NCI-H1930 (cell line): Measurements from ENCODE around the gene TMEM132C.

Experiments
- DNase-seq, 2 experiments: peaks; one replicate each; lab custom pipeline; 2025; lab: John Stamatoyannopoulos, UW

The TMEM132C gene

DNA sequence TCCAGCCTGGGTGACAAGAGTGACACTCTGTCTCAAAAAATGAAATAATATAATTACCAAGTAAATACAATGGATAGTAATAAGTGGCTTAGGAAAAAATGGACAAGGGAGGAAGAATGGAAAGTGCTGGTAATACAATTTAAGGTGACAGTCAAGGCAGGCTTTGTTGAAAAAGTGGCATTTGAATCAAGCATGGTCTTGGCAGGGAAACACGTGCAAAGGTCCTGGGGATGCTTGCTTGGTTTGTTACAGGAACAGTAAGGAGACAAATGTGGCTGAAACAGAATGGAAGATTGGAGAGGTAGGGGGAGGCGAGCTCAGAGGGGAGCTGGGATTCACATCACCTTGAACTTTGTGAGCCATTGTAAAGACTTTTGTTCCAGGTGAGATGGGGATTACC lies 153.2 kb downstream of the TMEM132C start:
- DNase-seq: no peak

DNA sequence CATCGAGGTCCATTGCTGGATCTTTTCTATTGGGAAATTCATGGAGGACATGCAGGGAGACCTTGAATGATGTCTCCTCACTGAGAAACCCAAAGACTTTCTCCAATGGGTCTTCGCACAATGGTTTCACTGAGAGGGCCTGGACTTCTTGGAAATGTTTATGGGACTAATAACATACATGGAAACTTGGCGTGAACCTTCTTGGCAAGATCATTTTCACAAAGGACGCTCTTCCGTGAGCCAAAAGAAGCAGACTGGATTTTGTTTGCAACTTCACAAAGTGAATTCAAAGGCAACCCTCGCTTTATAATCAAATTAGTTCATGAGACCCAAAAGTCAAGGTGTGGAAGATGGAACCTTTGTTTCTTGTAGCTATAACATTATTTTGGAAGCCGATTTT lies 154.4 kb downstream of the TMEM132C start:
- no peak for DNase-seq

DNA sequence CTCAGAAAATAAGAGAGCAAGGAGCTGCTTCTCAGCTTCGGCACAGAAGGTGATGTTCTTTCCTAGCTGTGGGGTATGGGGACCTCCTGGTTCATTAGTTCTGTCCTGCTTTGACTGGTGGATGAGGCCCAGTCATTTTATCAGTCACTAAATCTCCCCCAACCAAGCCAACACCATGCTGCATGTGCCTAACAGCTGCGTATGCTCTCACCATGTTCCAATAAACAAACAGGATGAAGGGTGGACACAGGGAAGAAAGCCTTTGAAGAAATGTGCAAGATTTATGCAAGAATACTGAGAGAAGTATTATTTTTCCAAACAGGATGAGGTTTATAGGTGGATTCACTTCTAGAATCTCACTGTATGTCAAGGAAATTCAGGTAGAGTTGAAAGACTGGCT lies 156.2 kb downstream of the TMEM132C start:
- no peak for DNase-seq

DNA sequence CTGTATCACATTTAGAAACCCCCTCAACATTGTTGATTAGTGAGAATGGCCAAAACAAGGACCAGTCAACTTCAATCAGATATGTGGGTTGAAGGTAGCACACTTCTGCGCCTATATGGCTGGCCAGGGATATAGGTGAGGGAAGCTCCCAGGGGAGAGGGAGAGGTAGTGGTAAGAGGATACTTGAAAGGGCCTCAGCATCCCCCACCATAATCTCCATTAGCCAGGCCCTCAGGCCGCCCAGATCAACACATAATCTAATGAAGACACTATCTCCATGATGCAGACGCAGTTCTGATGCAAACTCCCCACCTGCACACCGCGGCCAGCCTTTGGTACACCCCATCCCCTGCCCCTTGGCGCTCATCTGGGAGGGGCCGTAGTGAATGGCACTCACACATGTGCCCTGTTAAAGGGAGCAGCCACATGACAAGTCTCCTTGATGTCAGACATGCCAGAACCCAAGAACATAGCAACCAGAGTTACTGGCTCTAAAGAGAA lies 158.0 kb downstream of the TMEM132C start:
- no peak for DNase-seq

DNA sequence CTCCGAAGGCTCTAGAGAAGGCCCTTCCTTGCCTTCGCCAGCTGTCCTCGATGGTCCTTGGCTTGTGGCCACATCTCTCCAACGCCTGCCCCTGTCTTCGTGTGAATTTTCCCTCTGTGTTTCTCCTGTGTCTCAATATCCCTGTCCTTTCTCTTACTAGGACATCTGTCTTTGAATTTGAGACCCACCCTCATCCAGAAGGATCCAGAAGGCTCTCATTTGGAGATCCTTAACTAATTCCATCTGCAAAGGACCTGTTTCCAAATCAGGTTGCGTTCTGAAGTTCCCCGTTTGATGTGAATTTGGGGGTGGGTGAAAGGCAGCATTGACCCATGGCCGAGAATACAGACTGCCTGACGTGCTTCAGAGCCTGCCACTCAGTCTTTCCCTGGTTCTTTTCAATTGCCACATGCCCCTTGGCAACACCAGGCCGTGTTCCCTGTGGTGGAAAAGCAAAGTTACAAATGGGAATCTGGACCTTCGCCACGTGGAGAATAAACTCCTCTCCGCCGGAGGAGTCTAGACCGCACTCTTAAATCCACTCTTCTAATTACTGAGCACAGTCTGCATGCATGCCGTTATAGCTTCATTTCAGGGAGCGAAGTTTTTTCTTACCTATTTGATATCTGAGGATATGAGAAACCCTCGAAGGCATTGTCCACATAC lies 158.8 kb downstream of the TMEM132C start:
- DNase-seq: no peak

DNA sequence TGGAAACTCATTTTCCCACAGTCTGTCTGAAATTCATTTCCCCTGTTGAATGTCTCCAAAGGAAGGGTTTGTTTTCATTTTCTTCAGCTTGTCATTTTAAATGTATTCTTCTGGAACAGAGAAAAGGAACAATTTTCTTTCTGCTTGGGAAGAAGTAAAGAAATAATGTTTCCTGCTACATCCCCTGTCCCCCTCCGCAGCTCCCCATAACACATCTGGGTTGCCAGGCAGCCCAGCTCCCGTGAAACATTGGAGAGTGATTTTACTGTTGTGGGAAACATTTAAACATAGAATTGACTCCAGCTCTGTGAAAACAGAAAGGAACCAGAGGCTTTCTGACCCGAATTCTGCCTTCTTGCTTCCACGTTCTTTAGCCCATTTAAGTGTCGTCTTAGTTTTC lies 159.5 kb downstream of the TMEM132C start:
- DNase-seq: no peak

DNA sequence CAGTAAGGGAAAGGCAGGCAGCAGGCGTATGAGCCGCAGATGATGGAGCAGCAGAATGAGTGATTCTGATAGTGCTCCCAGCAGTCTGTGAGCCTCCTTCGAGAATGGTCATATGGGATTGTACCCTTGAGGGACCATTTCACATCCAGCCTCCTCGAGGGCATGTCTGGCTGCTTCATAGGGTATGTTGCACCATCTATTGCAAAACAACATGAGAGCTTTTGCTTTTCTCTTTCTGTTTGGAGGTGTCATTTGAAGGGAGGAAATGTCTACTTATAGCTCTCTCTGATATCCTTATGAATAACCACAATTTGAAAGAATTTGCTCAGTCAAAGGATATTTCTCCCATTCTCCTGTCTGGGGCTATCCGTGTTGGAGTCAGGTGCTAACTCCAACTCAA lies 172.8 kb downstream of the TMEM132C start:
- no peak for DNase-seq

DNA sequence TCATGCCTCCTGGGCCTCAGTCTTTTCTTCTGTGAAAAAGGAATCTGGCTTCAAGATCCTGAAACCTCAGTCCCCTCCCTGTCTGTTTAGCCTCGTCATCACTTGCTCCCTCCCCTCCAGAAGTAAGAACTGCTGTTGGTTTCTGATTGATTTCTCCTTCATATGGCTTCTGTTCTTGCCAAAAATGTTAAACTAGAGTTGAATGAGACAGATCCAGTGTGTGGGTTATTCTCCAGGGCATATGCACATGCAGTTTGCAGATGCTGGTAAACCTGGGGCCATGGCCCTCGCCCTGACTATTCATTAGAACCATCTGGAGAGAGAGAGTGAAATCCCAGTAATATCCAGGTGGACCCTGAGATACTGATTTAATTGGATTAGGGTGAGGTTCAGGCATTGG lies 175.1 kb downstream of the TMEM132C start:
- DNase-seq: no peak

DNA sequence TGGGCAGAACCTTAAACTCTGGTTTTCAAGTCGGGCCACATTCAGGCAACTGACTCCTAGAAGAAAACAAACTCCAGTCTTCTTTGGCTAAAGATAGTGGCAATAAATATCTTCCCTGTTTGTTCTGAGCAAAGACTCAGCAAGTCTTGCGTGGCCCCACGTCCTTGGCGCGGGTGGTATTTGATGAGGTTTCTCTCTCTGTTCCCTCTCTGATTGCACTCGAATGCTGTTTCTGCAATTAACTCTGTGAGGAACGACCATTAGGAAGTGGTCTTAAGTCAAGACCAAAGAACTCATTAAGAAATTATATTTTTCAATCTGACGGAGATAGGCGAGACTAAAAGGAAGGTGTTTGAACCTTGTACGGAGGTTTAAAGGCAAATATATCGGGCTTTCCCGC lies 177.6 kb downstream of the TMEM132C start:
- no peak for DNase-seq

DNA sequence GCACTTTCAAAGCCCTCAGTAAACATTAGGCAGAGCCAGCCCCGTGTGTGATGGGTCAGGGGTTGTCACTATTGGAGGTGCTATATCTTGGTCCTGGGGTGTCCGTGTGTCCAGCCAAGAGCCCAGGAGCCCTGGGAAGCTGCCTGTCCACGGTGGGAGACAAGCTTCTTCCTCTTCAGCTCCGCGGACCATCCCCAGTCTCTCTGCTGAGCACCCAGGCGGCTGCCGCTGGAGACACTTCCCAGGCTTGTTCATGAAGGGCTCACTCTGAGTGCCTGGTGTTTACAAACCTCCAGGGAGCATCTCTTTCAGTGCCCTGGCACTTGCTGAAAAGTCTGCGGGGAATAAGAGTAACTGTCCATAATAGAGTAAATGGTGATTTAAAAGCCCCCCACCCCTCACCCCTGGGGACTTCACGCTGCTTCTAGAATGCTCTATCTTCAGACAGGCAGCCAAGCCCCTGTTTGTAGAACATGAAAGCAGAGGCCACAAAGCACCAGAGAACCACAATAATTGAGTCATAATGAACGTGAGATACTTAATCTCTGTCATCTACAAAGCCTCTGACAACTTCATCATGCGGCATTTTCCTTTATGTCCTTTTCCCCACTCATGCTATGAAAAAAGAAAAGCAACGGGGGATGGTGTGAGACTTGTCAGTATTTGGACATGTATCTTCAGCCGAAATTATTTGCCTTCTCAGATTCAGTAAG lies 178.6 kb downstream of the TMEM132C start:
- no peak for DNase-seq

DNA sequence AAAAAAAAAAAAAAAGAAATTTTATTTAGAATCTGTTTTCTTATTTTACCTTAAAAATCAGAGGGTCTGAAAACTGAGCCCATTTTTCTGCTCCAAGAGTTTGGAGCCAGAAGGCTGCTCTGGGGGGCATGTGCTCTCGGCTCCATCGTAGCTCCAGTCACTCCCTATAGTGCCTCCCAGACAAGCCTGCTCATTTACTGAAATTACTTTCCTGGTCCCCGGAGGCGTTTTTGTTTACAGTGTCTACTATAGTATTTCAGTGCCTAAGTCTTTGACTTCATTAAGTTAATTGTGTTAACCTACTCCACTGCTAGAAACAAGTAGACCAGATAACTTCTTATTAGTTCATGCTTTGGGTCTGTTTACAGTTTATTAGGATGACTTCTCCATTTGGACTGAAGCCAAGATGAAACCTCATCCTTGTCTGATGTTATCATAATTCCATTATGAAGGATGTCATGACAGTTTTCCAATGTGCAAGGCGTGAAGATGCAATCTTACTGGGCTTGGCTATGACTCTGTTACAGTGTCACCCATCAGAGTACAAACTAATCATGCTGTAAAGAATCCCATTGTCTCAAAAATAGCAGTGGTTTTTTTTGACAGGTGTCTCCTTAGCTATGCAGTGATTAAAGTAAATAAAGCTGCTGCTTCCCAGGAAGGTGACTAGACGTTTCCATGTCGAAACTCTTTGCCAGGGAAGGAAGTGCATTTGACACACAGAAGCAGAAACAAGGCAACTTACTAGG lies 182.3 kb downstream of the TMEM132C start:
- DNase-seq: peak; percentile 10 to 55

DNA sequence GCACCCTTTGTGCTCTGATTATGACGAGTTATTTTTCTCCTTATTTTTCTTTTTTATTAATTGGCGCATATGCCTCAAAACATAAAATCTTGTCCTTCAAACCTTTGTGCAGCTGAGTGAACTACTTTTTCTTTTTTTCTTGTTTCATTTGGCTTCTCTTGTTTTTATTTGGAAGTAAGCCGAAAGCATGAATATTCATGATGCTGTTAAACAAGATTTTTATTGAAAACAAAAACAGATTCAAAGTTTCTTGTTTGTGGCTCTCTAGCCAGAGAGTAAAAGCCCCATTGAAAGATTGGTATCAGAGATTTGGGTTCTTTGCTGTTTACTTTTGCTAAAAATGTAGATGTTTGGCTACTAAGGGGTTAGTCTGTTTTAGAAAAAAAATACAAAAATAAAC lies 183.8 kb downstream of the TMEM132C start:
- no peak for DNase-seq

DNA sequence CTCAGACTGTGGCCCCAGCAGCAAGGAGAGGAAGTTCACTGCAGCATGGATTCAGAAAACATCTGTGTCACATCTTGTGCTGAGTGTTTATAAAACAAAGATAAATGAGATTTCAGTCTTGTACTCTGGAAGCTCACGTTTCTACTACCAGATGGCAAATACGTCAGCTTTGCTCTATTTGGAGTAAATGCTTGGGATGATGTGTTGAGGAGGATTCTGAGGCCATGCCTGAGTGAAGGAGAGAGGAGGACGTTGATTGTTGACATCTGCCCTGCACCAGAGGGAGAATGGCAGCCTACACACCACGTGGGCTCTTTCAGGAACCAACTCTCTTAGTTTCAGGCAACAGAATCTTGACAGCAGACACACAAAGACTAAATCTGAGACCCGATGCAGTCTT lies 188.9 kb downstream of the TMEM132C start:
- no peak for DNase-seq

DNA sequence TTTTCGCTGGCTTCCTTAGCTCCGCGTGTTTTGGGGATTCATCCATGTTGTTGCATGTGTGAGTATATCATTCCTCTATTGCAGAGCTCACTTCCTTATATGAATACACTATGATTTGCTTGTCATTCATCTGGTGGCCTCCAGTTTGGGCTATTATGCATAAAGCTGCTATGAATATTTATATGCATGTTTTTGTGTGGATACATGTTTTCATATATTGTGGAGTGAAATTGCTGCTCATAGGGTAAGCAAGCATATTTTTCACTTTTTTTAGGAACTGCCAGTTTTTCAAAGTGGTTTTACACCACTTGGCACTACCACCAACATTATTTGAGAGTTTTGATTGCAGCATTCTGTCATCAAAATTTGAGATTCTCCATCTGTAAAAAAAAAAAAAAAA lies 190.0 kb downstream of the TMEM132C start:
- DNase-seq: no peak

DNA sequence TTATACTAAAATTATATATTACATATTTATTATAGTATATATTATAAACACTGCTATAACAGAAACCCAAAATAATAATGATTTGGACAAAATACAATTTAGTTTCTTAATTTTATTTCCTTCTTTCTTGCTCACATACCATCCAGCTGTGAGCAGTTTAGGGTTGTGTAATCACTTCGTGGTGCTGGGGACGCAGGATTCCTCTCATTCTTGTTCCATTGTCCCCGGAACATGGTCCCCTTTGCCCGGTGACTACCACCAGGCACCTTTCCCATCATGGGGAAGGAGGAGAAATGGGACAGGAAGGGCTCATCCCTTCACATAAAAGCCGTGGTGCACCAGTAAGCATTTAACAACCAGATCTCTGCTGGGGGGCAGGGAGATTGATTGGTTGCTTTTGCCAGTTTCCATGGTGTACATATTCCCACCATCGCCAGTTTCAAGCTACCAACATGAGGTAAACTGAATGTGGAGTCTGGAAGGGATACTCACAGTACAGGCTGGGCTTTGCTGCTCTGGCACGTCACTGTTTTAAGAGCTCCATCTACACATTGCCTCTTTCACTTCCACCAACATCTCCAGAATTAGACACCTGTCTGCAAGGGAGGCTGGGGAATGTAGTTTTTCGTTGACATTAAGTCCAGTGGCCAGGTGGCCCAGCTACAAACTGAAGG lies 191.5 kb downstream of the TMEM132C start:
- no peak for DNase-seq

DNA sequence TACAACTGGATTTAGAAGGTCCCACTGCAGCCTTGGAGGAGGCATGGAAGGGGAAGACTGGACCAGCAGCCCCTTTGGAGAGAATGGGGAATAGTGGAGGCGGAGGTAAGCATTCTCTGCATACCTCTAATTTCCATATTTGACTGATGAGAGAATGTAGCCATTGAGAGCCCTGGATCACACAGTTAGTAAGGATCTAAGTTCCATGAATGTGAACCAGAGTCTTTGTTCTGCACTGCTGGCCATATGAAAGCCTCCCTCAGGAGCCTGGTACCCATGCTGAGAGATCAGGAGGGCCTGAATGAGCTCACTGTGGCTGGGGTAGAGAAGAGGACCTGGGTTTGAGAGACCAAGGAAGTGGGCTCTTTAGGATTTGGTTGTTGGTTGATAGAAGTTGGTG lies 192.1 kb downstream of the TMEM132C start:
- DNase-seq: no peak

DNA sequence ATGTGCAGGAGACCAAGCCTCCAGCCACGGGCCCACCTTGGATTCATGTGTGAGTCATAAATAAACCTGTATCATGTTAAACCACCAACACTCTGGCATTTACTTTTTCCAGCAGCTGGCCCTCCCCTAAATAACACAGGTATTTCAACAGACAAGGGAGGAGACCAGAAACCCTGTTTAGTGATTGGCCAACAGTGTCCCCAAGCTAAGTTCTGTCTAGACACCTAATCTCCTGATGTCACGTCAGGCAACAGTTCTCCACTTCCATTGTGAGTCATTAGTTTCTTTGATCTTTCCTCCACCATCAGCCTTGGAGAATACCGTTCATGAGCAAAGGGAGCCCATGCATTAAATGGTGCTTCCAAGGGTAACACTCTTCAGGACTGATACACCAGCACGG lies 196.9 kb downstream of the TMEM132C start:
- DNase-seq: no peak

DNA sequence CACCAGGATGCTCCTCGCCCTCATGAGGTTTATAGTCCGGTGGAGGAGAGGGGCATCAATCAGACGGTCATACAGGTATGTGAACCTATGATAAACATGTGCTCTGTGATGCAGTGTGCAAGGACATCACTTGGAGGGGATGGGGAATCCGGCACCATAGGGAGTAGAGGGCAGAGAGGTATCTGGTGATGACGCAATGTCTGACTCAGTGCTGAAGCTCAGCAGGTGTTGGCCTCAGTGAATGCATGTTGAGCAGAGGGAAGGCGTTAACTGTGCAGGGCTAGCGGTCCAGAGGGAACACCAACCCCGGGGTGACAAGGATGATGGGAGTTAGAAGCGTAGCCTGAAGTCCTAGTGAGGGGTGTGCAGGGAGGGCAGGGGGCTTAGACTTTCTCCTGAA lies 200.9 kb downstream of the TMEM132C start:
- DNase-seq: no peak

DNA sequence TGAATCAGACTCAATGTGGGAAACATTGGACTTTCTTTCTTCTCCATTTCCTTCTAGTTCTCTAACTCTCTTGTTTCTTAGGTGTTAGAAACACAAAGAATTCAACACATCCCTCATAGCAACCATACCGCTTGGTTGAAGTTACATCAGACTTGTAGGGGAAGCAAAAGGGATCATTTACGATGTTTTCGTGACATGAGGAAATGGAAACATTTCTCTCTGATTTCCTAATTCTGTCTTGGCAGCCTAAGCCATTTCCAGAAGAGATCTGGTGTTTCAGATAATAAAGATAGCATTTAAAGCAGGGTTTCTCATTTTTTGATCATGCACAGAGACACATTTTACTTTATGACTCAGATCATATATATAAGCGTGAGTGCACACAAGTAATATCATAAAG lies 202.0 kb downstream of the TMEM132C start:
- DNase-seq: no peak

DNA sequence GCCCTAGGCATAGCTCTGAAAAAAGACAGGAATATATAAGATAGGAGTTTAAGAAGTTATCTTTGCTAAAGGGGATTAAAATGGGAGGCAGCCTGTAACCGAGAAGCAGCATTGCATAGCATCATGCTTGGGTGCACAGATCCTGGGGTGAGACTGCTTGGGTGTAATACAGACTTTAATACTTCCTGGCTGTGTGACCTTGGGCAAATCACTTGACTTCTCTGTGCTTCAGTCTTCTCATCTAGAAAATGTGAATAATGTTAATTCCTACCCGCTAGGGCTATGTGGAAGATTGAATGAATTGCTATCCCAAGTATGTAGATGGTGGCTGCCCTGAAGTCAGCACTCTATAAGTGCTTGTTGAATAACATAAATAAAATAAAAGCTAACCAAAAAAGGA lies 204.5 kb downstream of the TMEM132C start:
- no peak for DNase-seq

DNA sequence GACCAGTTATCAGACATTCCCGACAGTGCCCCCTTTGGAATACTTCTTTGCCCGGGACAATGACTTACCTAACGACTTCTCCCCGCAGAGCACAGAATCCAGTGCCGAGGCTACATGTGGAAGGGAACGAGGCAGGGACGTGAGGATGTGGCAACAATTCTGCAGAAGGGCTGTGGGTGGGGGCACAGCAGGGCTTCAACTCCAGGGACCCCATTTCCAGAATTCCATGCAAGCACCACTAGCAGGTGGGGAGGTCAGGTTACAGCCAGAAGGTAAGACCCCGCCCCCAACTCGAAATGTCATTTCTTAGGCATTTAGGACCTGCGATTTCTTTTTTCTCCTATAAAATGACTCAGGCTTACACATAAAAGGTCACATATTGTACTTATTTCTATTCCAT lies 207.9 kb downstream of the TMEM132C start:
- DNase-seq: no peak

DNA sequence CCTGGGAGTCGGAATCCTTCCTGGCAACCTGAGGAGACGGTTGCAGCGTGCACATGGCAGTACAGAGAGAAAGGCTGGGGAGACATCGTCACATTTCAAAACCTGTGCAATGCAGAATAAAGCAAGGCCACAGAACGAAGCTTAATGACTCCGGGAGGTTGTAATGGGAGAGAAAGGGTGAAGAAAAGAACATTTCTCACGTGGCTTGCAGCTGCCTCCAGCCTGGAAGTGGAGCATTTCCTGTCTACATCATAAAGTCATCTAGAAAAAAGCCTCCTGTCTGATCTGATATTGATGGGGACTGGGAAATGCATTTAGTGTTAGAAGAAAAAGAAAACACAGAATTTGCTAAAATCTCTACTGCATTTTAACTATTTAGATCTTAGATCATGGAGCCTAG lies 209.3 kb downstream of the TMEM132C start:
- no peak for DNase-seq
